GM12878 (cell line): ENCODE measurements around the gene VDR. TPM values are rescaled to one million over a fixed set of nuclear protein-coding genes. Genes with fewer than 3 reads are reported as not detected.

Experiments used
- BCLAF1 ChIP-seq: fragments of 450-650 bp; IDR thresholded peaks from 2 replicates; pipeline ENCODE4 v1.6.1; 2017; ENCODE audit warnings: antibody characterized with exemption, mild to moderate bottlenecking, moderate library complexity
- BRCA1 ChIP-seq: IDR thresholded peaks from 2 replicates; pipeline ENCODE4 v1.6.1; 2011; ENCODE audit warnings: low read depth, low read length, improper control_type of control experiment
- CHD2 ChIP-seq: IDR thresholded peaks from 2 replicates; pipeline ENCODE4 v1.6.1; 2011; ENCODE audit warnings: low read depth, low read length, improper control_type of control experiment, borderline replicate concordance
- CREM ChIP-seq: IDR thresholded peaks from 2 replicates; pipeline ENCODE4 v1.6.1; 2014; ENCODE audit warnings: antibody characterized with exemption, low read depth
- EED ChIP-seq: sonication (generic); IDR thresholded peaks from 2 replicates; pipeline ENCODE4 v1.6.1; 2016; ENCODE audit warnings: antibody characterized with exemption, low read depth
- EP300 ChIP-seq, 2 experiments: fragments of 150-350 bp in 1 of 2; IDR thresholded peaks; 2 replicates each; pipeline ENCODE4 v1.6.1; 2011 to 2012; ENCODE audit warnings: low read depth in 2 of 2, low read length in 2 of 2, borderline replicate concordance in 1 of 2, improper control_type of control experiment in 1 of 2, inconsistent platforms in 1 of 2; ENCODE audit not compliant: control insufficient read depth in 1 of 2
- IRF4 ChIP-seq: IDR thresholded peaks from 2 replicates; pipeline ENCODE4 v1.6.1; 2011; ENCODE audit warnings: low read depth, low read length
- MYB ChIP-seq: fragments of 150-350 bp; IDR thresholded peaks from 2 replicates; pipeline ENCODE4 v1.6.1; 2014; ENCODE audit warnings: mild to moderate bottlenecking, low read depth, low read length, borderline replicate concordance
- NFXL1 ChIP-seq: fragments of 450-650 bp; IDR thresholded peaks from 2 replicates; pipeline ENCODE4 v1.6.1; 2017; ENCODE audit warnings: antibody characterized with exemption, mild to moderate bottlenecking, borderline replicate concordance
- NR2F1 ChIP-seq: fragments of 450-650 bp; conservative IDR thresholded peaks from 2 replicates; pipeline ENCODE4 v1.6.1; 2017; ENCODE audit warnings: mild to moderate bottlenecking
- POLR2A ChIP-seq: IDR thresholded peaks from 2 replicates; pipeline ENCODE4 v1.6.1; 2011; ENCODE audit warnings: low read depth, mild to moderate bottlenecking, low read length
- POLR2AphosphoS5 ChIP-seq: IDR thresholded peaks from 2 replicates; pipeline ENCODE4 v1.6.1; 2011; ENCODE audit warnings: mild to moderate bottlenecking, low read length, inconsistent platforms
- RELB ChIP-seq: fragments of 450-650 bp; IDR thresholded peaks from 2 replicates; pipeline ENCODE4 v1.6.1; 2017; ENCODE audit warnings: low read depth, mild to moderate bottlenecking, moderate library complexity
- RFX5 ChIP-seq: IDR thresholded peaks from 2 replicates; pipeline ENCODE4 v1.6.1; 2011; ENCODE audit warnings: low read depth, low read length, improper control_type of control experiment
- RUNX3 ChIP-seq: IDR thresholded peaks from 2 replicates; pipeline ENCODE4 v1.6.1; 2012; ENCODE audit warnings: low read length, inconsistent platforms
- SIN3A ChIP-seq: IDR thresholded peaks from 2 replicates; pipeline ENCODE4 v1.6.1; 2012; ENCODE audit warnings: low read depth, low read length, improper control_type of control experiment
- SMAD5 ChIP-seq: IDR thresholded peaks from 2 replicates; pipeline ENCODE4 v1.6.1; 2016; ENCODE audit warnings: antibody characterized with exemption, low read depth
- SPI1 ChIP-seq: IDR thresholded peaks from 2 replicates; pipeline ENCODE4 v1.6.1; 2011; ENCODE audit warnings: low read depth, mild to moderate bottlenecking, low read length, moderate library complexity, borderline replicate concordance; ENCODE audit not compliant: insufficient read depth
- WRNIP1 ChIP-seq: IDR thresholded peaks from 2 replicates; pipeline ENCODE4 v1.6.1; 2011; ENCODE audit warnings: low read depth, low read length, improper control_type of control experiment, borderline replicate concordance
- ZNF384 ChIP-seq: IDR thresholded peaks from 2 replicates; pipeline ENCODE4 v1.6.1; 2012; ENCODE audit warnings: low read depth, mild to moderate bottlenecking, low read length, improper control_type of control experiment, borderline replicate concordance
- polyA plus RNA-seq, 11 experiments: library from polyadenylated mRNA; depleted of rRNA in 4 of 11; unstranded in 6 of 11; stranded (reverse) in 5 of 11; fragments of >200 nt; fragmentation: Nextera tagmentation in 4 of 11; fragmentation: Illumina TruSeq in 1 of 11; extraction: Ambion mirVana in 4 of 11; extraction: Trizol in 1 of 11; gene quantifications; 1 replicate in 1 of 11; 2 replicates in 10 of 11; pipeline versions ENCODE4 v1.2.1 to v1.2.3, GENCODE V29; 2011 to 2016; ENCODE audit warnings: inconsistent platforms in 2 of 11, missing spikeins in 2 of 11, low read depth in 1 of 11
- total RNA-seq, 4 experiments: library from RNA; depleted of rRNA in 3 of 4; stranded (reverse); fragments of >200 nt in 3 of 4; fragmentation: Illumina TruSeq in 1 of 4; extraction: Trizol in 1 of 4; gene quantifications; 2 replicates each; pipeline versions ENCODE4 v1.2.1 to v1.2.3, GENCODE V29; 2013 to 2021

Gene VDR
- total and polyA plus RNA-seq, 10 of the 15 experiments (the other 5 are each of a cell fraction or from before 2014, with no cell fraction given), result 0.27 to 7.9 (median 3.0) TPM

- TF ChIP-seq RUNX3 (peak; percentile 42), EP300 (IDR thresholded peaks at IDR 0.05; ENCODE audit: borderline replicate concordance in 1 of 2, control insufficient read depth in 1 of 2, low read depth in 2 of 2, low read length in 2 of 2) (no peak), ZNF384 (no peak), RFX5 (no peak), IRF4 (peak; percentile 72; the same call in 1 of the 2 replicates), MYB (no peak), EED (0 out of 2 replicates have a peak, but pooled peaks have one; percentile 12), BRCA1 (no peak), CREM (no peak), SPI1 (no peak), POLR2A (no peak), BCLAF1 (no peak), WRNIP1 (no peak), CHD2 (no peak), NFXL1 (no peak), NR2F1 (no peak), SMAD5 (no peak), POLR2AphosphoS5 (no peak), RELB (0 out of 2 replicates have a peak, but pooled peaks have one; percentile 6), SIN3A (no peak)
Measured at GRCh38 chr12:47903151-47903611, 1.6 kb downstream of the VDR start (continued).
